Femur (tissue), 1 donor: ENCODE measurements around the gene FGF6.
"Not testable (repeated sequence)": the region's sequence is repeated elsewhere in the genome, so short reads cannot be mapped to it uniquely, and the experiment has no call there.

Experiments used
- DNase-seq: peaks from one replicate; pipeline ENCODE4 v3.0.0-alpha.2; 2017

The FGF6 gene, protein sequence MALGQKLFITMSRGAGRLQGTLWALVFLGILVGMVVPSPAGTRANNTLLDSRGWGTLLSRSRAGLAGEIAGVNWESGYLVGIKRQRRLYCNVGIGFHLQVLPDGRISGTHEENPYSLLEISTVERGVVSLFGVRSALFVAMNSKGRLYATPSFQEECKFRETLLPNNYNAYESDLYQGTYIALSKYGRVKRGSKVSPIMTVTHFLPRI

DNA sequence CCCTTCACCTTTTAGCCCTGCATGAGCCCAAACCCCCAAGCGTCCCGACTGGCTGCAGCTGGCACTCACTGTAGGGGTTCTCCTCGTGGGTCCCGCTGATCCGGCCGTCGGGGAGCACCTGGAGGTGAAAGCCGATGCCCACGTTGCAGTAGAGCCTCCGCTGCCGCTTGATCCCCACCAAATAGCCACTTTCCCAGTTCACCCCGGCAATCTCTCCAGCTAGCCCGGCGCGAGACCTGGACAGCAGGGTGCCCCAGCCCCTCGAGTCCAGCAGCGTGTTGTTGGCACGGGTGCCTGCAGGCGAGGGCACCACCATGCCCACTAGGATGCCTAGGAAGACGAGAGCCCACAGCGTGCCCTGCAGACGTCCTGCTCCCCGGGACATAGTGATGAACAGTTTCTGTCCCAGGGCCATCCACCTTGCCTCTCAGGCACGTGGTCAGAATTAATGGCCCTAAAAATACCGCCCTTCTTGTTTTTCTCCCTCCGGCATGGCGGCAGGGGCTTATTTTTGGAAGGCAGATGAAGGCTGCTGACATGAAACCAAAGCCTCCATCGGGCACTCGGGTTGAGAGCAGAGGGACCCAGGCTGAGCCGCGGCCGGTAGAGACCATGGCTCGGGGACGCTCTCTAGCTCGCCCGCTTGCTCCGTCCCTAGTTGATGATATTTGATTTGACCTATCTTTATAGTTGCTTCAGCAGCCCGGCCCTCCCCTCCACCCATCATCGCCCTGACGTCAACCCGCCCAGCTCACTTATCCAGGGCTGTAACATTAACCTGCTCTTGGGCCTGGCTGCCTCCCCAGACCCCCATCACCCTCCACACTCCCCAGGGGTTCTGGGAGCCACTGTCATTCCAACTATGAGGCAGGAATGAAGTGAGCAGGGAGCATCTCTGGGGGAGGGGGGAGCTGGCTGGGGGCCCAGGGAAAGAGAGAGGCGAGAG lies at the start of gene FGF6:
Gene FGF6, minus strand, starts transcription at position 660 of the 946 bp plus-strand sequence. Its CDS starts 245 bp downstream, at position 415.
- no peak for DNase-seq

DNA sequence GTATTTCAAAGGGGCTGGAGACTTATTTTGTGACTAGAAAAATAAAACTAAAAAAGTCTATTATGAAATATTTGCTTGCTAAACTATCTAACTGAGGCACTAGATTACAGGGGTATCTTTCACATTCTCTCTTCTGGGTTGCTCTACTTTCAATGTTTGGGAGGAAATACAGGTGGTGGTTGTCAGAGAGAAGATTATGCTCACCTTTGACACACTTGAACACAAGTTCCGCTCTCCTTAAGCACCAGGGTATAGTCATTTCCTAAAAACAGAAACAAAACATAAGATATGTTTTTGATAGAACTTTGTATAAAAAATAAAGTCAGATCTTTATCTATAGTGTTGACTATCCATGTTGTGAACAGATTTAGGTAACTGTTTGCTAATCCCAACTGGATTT lies 45.4 kb upstream of the FGF6 start:
- no peak for DNase-seq

DNA sequence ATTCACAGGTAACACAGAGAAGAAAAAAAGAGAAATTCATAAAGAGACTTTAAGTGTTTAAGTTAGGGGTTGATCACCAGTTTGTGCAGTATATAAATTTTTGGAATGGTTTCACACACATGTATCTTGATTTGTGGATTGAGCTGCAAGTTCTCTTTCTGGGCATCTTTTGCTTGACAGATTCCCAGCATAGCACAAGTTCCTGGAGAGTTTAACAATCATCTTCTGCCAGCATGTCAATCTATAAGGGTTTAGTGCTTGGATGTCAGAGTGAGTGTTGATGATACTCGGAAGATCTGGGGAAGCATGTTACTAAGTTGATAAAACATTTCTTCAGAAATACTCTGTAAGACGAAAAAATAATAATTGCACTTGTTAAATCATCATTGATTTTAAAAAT lies 43.9 kb upstream of the FGF6 start:
- DNase-seq = no peak

DNA sequence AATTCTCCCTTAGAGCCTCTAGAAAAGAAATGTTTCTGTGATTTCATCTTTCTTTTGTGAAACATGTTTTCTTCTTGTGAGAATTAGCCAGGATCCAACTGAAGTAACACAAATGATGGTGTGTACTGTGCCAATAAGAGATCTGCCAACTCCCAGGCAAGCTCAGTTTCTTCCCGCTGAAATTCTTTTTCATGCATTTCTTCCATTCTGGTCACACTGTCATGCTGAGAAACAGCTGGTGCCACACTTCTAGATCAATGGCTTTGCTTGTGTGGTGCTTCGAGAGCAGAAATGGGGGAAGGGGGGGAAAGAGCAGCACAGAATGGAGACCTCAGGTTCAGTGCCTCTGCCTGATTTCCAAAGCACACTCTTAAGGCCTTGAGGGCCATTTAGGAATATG lies 41.4 kb upstream of the FGF6 start:
- no peak for DNase-seq

DNA sequence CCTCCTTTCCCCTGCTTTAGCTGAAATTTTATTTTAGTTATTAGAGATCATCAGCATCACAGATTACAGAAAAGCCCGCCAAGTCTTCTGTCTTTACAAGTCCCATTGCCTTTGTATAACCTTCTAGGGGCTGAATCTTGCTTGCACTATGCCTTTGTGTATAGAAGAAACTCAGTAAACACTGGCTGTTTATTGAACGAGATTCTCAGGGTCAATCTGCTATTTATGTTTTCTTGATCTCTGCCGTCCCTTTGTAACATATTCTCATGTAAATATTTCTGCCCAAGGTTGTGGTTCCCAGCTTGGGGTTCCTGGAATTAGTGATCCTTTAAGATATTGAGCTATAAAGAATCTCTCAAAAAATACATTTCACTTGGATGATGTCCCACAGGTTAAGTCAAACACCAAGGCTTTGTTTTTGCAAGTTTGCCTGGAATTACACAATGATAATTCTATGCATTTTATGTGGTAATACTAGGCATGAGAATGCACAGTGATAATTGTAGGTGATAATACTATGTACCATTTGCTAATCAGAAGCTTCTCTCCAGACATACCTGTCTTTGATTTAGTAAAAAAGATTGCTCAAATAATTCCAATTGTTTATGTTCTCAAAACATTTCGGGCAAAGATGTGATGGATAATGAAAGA lies 40.6 kb upstream of the FGF6 start:
- no peak for DNase-seq

DNA sequence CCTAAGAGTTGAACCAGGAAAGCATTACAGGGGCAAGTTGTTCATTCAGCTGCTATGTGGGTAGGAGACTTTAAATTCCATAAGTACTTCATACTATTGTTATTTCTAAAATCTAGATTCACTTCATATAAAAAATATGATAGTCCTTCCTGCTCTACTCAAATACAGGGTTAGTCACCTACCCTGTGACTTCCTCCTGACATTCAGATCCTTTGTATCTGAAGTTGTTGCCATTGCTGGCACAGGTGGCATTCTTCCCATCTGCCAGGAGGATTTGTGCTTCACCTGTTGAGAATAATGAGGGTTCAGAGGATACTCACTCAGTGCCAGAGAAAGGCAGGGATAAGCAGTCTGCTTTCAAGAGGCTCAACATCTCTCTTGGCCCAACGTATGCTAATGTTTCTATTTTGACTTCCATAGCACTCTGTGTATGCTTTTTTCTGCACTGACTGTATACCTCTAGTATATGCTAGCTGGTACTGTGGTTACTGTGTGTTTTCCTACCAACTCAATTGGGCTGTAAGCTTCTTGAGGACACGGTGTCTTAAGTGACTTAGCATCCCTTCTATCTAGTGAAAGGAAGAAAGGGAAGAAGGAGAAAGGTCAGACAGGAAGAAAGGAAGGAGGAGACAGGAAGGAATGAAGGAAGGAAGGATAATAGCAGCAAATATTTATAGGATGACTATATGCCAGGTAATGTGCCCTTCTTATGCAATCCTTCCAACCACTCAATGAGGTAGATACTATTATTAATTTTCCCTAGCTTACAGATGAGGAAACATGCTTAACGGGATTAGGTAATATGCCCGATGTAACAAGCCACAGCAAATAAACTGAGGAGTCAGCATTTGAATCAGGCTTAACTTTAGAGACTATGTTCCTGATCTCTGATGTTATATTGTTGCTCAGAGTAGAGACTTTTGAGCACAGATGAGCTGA lies 38.5 kb upstream of the FGF6 start:
- DNase-seq = no peak

DNA sequence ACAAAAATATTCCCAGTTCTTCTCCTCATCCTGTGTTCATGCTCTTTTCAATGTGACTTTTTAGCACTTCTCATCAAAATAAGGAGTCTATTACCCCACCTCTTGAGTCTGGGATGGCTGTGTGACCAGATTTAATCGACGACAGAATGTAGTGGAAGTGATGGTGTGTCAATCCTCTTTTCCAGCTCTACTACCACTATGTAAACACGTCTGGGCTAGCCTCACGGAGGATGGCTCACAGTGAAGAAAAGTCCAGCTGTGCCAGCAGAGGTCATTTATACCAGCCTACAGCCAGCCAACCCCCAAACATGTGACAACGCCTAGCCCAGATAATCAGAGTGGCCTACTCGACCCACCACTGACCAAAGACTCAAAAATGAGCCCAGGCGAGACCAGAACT lies 37.3 kb upstream of the FGF6 start:
- DNase-seq = no peak

DNA sequence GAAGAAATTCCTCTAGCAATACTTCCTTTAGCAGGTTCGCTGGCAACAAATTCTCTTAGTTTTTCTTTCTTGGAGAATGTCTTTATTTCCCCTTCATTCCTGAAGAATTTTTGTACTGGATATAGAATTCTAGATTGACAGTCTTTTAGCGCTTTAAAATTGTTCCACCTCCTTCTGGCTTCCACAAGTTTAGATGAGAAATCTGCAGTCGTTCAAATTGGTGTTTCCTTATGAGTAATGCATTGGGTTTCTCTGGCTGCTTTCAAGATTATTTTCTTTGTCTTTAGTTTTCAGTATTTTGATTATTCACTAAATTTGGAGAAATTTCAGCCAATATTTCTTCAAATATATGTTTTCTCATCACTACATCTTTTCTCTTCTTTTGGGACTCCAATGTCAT lies 33.3 kb upstream of the FGF6 start:
- DNase-seq = no peak

DNA sequence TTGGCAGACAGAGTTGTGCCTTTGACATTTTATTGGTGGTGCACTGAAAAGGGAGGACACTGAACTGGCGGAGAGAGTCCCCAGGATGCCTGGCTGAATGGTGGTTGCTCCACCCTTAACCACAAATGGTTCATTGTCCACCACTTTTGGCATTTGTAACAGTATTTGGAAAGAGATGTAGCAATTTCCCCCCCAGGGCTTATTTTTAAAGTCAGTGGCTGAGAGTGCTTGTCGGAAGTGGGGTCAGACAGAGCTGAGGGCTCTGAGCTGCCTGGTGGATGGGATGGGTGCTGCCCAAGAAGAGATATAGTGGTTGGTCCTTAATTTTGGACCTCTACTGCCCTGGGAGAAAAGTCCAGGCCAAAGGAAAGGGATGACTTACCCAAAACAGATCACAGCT lies 31.5 kb upstream of the FGF6 start:
- DNase-seq = no peak

DNA sequence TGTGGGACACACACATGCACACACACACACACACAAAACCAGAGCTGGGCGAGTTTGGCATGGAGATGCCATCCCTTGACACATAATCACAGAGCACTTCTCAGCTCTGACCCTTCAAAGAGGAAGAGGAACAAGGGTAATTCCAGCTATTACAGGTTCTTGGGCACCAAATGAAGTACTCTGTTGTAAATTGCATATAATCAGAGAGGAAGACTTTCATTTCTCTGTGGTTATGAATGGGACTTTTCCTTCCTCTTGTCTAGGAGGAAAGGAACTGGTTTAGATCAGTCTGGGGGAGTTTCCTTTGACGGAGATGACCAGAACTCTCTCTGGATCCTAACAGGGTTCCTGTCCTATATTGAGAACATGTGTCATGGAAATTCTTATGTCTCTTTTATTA lies 26.4 kb upstream of the FGF6 start:
- no peak for DNase-seq

DNA sequence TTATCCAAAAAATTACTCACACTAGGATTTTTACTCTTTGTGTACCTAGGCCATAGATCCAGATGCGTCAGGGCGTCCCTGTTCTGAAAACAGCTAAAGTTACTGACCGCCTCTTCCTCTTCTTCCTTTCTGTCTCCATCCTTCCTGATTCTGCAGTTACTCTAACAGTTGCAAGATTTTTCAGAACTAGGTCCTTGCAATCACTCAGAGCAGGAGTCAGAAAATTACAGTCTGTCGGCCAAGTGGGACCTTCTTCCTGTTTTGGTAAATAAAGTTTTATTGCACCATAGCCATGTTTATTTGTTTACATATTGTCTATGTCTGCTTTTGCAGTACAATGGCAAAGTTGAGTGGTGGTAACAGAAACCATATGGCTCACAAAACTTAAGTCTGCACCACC lies 25.6 kb upstream of the FGF6 start:
- no peak for DNase-seq

DNA sequence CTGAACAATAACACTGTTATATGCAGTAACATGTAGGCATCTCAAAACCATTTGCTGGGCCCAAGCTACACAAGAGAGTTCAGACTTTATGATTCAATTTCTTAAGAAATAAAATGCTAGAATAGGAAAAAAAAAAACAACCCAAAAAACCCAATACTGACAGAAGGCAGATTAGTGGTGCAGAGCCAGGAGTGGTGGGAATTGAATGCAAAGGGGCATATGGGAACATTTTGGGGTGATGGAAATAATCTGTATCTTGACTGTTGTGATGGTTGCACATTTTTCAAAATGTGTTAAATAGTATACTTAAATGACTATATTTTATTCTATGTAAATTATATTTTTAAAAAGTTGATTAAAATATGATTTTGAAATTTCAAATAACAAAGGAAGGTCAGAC lies 23.4 kb upstream of the FGF6 start:
- DNase-seq = no peak

DNA sequence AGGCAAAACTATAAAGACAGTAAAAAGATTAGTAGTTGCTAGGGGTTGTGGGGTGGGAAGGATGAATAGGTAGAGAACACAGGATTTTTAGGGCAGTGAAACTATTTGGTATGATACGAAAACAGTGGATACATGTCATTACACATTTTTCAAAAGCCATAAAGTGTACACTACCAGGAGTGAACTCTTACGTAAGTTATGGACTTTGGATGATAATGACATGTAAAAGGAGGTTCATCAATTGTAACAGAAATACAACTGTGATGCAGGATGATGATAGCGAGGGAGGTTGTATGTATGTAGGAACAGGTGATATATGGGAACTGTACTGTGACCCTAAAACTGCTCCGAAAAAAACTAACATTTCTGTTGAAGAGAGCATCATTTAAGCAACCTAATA lies 15.1 kb upstream of the FGF6 start:
- no peak for DNase-seq

DNA sequence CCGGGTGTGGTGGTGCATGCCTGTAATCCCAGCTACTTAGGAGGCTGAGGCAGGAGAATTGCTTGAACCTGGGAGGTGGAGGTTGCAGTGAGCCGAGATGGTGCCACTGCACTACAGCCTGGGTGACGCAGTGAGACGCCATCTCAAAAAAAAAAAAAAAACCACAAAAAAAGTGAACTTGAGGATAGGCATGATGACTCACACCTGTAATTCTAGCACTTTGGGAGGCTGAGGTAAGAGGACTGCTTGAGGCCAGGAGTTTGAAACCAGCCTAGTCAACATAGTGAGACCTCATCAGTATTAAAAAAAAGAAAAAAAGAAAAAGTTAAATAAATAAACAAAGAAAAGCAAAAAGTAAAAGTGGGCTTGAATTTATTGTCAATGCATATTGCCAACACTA lies 10.2 kb upstream of the FGF6 start:
- DNase-seq = not testable (repeated sequence)

DNA sequence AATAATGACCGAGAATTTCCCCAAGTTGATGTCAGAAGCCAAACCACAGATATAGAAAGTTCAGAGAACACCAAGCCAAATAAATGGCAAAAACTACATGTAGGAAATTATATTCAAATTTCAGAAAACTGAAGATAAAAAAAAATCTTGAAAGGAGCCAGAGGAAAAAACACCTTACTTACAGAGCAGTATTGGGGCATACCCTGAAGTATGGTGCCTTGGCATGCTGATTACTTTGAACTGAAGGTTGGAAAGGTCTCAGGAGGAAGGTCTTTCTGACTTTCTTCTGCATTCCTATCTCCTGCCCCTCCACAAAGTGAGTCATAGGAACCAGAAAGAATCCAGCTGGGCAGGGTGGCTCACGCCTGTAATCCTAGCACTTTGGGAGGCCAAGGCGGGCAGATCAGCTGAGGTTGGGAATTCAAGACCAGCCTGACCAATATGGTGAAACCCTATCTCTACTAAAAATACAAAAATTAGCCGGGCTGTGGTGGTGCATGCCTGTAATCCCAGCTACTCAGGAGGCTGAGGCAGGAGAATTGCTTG lies 8.8 kb upstream of the FGF6 start:
- no peak for DNase-seq

DNA sequence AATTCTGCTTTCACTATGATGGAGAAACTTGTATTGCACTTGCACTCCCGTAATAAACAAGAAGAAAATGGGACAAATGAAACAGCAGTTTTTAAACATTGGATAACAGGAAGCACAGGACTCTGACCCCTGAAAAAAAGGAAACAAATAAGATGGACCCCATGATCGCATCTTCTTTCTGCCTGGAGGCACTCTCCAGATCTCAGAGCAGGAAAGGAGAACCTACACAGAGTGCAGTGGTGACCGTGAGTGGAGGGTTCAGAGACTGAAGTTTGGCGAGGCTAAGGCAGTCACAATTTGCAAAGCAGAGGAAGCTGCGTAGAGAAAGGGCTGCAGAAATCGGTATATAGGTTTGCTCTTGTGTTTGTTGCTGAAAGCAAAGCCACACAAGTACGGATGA lies 6.1 kb upstream of the FGF6 start:
- DNase-seq = no peak

DNA sequence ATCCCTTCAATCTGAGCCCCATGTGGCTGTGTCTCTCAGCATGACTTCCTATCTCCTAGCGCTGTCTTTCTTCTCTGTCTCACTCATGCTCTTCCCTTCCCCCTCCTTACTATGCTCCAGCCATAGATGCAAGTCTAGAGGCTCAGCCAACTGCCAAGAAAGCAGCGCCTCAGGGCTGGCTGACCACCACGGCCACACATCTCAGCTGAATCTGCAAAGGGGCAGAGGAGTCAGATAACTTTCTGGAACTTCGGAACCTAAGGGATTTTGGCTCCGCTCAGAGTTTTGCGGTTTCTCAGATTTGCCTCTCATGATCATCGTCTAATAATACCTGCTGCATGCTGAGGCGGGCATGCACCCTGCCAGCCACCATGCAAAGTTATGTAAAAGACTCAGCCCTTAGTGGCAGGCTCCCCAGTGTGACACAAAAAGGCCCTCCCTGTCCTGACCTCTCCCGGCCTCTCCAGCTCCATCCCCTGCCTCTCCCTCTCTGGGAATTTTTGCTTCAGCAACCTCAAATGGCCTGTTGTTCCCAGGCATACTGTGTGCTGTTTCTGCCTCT lies 5.0 kb upstream of the FGF6 start:
- no peak for DNase-seq

DNA sequence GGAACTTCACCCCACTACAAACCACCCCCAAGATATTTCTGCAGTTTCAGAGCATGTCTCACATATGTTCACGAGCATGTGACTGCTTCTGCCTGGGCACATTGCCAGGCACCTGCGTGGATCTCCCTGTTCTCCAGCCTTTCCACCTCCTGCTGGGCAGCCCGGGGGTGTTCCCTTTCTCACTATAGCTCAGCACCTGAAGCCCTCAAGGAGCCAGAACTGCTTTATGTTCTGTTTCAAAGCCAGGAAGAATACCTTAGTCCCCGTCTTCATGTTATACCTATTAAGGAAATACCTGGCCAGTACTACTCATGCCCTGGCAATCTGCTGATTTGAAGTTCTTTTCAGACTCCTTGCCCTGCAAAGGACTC lies 4.2 kb upstream of the FGF6 start:
- DNase-seq = no peak

DNA sequence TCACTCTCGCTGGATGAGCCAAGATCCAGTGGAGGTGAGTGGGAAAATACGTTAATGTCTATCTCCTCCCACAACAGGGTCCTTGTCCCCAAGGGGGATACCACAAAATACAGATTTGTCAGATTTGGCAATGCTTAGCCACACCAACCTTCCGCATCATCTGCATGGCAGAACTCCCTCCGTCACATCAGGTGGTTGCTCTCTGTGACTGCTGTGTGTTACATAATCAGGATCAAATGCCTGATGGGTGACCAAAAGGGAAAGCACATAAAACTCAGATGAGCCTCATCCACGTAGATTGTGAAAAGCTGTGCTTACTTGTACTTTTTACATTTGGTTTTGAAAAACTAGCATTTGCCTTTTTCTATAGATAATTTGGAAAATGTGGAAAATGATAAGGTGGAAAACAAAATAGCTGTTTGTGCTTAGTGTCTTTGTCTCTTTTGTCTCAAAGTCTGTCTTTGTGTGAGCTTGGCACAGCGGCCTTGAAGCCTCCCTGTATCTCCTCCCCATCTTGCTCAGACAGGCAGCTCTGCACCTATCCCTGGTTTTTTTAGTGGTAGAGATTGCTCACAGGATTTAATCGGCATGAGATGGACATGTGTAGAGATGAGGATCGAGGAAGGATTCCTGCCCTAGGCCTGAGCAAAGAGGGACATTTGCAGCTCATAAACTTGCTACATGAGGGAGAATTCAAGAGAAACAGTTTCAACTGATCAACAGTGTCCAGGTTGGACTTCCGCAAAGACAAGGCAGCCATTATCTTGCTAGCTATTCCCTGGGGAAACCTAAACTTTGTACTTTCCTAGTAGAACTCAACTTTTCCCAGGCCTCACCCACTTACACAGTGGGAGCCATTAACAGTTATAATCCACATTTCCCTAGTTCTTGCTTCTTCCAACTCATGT lies 3.6 kb upstream of the FGF6 start:
- DNase-seq = no peak

DNA sequence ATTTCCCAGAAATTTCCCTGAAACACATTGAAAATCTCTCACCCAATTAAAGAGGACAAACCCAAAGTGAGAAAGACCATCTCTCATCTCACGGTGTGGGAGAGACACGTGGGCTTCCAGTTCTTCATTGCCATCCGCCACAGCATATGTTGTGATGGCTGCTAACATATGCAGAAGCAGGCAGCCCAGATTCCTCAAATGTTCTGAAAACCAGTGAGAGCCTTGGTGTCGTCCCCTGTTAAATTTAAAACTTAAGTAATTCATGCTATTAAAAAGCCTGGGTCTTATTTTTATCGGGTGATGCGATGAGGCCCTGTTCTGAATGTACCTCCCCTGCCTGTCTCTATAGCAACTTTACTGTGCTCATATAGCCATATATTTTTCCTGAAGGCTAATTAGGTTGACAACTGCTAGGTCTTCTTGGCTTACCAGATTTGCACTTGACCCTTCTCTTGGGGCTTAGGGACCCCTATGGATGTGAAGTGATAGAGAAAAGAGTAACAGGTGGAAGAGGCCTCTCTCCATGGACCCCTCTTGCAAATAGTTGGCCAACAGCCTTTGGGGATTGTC lies 2.8 kb upstream of the FGF6 start:
- no peak for DNase-seq

DNA sequence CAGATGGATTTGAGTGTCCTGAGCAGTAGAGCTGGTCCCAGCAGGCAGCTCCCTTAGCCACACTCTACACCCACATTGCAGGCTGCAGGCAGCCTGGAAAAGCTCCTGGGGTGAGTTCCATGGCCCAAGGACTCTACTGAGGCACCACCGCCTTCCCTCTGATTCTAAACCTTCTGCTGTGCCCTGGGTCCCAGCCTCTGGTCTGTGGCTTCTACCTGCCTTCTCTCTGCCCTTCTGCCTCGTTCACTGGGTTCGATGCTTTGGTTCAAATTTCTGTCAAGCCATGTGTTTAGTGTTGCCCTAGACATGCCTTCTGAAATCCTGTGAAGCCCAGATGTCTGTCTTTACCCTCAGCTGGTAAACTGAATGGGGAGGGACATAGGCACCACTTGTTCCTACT lies 1.5 kb upstream of the FGF6 start:
- no peak for DNase-seq
